Fibroblast of skin of abdomen (primary cell): ENCODE data around the gene HYI.

Experiments used
- DNase-seq: peaks from one replicate; pipeline ENCODE4 v3.0.0-alpha.2; 2013

HYI gene

DNA sequence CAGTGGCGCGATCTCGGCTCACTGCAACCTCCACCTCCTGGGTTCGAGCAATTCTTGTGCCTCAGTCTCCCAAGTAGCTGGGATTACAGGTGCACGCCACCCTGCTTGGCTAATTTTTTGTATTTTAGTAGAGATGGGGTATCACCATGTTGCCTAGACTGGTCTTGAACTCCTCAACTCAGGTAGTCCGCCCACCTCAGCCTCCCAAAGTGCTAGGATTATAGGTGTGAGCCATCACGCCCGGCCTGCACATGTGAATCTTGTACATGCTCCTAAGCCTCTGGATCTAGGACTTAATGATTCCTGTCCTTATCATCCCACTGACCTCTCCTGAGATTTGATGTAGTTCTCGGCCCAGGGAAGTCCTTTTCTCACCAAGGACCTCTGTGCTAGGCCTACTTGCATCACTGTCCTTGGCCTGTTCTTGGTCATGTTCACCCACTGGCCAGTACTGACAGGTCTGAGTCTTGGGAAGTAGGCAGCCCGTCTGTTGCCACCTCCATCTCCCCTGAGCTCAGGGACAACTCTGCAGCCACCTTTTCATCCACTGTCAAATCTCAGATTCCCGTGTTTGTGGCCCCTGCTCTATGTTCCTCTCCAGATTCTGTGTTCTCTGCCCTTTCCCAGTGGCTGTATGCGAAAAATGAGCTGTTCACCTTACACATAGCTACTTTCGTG is 9.4 kb downstream of the HYI start:
- DNase-seq, result no peak

DNA sequence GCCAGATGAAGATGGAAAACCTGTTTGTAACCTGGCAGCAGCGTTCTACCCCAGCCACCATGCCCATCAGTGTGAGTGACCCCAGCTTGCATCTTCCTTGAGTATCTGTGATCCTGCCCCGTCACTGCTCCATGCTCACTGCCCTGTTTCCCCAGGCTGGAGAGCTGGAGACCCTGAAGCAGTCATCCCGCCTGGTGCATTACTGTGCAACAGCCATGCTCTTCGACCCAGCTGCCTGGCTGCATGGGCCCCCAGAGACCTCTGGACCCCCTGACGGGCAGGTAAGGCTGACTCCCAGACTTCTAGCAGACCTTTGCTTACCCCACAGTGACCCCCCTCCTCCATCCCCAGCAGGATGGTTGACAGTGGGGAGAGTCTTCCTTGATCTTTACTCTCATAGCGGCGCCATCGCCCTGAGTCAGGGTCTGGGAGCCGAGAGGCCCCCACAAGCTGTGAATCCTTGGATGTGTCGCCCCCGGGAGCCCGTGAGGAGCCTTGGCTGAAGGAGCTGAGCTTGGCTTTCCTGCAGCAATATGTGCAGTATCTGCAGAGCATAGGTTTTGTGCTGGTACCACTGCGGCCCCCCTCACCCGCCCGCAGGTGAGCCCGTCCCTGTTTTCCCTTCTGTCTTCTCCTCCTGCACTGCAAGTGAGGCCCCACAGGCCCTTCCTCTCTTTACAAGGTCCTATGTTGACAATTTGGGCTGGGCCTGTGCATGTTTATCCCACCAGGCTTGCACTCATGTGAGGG is 10.4 kb downstream of the HYI start:
- no peak for DNase-seq

DNA sequence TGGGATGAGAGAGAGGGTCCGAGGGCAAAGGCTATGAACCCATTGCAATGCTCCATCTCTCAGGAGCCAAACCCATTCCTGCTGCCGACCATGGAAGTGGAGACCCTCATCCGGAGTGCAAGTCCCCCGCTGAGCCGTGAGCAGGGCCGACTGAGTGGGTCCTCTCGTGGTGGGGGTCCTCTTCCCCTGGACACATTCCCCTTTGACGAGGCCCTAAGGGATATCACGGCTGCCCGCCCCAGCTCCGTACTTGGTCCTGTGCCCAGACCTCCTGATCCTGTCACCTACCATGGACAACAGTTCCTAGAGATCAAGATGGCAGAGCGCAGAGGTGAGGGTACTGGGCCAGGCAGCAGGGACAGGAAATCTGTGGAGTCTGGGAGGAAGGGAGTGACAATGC is 11.0 kb downstream of the HYI start:
- DNase-seq, result no peak

DNA sequence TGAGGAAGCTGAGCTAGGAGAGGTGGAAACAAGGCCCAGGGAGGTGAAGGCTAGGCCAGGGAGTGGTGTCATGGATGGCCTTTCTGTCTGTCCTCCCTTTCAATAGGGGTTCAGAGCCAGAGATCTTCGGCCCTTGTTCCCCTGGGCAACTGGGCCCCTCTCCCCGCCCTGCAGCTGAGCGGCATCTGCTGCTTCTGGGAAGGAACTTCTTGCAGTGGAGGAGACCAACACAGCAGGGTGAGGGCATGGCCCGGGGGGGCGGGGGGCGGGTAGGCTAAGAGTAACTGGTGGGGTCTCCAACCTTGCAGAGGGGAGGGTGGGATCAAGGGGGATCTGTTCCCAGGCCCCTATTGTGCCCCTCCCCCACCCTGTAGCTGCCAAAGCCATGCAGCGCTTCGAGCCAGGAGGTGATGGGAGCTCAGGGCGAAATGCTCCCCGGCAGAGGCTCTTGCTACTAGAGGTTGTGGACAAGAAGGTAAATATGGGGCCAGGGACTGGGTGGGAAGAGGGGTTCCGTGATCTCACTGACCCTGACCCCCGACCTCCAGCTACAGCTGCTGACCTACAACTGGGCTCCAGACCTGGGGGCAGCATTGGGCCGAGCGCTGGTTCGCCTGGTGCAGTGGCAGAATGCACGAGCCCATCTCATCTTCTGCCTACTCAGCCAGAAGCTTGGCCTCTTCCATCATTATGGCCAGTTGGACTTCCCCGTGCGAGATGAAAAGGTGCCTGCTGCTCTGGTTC is 11.7 kb downstream of the HYI start:
- no peak for DNase-seq

DNA sequence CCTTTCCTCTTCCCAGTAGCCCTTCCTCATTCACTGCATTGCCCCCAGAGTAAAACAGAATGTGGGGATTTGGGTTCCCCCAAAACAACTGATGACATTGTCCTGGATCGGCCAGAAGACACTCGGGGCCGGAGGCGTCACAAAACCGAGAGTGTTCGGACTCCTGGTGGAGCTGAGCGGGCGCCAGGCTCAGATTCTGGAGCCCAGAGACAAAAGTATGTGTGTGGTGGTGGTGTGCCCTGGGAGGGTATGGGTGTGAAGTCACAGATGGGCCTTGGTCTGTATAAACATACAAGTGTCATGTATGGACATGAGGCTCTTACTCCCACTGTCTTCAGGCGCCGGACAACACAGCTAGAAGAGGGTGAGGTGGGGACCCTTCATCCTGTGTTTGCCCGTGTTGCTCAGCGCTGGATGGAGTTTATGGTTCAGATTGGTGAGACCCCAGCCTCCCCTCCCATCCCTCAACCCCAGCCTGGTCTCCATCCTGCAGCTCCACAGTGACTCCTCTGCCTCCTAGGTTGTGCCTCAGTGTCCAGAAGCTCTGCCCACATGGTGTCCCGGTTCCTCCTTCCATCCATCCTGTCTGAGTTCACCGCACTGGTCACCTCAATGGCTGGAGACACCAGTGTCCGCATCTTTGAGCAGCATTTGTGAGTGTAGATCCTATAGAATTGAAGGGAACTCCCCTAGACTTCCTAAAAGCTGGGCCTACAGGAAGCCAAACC is 12.4 kb downstream of the HYI start:
- no peak for DNase-seq

DNA sequence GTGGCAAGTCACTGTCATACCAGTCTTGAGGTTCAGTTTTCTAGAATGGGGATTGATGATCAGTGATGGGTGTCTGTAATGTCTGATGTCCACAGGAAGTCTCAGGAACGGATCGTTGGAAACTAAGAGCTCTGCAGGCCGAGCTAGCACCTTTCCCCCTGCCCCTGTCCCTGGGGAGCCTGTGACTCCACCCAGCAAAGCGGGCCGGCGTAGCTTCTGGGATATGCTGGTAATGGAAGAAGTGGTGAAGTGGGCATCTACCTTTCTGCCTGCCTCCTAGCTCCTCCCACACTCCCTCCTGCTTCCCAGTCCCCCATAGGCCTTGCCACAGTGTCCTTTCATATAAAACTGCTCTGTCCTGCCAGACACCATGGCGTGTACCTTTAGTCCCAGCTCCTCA is 13.4 kb downstream of the HYI start:
- DNase-seq, result no peak

DNA sequence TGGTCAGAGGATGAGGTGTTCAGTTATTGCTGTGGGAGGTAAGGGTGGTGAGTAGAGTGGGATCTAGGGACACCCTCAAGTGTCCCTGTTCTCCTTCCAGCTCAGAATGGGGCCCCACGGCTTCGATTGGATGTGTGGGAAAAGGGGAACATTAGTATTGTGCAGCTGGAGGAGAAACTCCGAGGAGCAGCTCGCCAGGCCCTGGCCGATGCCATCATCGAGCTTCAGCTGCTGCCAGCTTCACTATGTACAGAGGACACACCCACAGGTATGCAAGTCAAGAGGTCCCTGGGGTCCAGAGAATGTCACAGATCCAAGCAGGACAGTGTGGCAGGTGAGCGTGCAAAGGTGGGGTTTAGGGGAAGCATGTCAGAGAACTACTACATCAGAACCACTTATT is 13.9 kb downstream of the HYI start:
- DNase-seq, result no peak

DNA sequence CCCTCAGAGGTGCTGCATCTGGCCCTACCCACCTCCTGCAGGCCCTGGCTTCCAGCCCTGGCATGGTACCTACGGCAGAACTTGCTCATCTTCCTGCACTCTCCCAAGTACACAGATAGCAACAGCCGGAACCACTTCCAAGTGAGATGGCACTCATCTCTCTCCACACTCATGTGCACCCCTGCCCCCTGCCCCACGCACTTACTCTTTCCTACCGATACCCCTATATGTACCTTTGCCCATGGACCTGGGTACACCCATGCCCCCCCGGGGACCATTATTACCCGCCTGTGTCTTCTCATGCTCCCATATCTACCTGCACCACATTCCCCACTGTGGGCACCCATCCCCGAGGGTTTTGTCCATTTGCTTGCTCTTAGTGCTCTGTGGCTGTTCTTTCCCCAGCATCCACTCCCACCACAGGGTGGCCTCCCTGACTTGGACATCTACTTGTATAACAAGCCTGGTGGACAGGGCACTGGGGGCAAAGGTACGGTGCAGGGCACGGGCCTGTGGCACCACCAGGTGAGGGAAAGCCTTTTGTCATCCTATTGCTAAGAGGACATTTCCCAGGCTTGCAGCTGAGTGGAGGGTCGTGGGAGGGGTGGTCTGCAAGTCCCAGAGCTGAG is 14.7 kb downstream of the HYI start:
- DNase-seq, result no peak

DNA sequence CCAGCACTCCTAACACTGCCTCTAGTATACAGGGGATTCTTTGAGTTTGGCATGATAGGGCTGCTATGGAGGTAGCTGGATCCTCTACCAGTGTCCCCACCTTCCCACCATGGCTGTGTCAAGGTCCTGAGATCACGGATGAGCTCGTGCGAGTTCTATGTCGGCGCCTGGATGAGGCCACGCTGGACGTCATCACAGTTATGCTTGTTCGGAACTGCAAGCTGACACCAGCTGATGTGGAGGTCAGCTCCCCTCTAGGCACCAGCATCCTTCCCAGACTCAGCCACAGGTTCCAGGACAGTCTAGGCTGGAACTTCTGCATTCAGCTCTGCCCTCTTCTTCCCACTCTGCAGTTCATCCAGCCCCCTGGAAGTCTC is 15.2 kb downstream of the HYI start:
- DNase-seq, result no peak

DNA sequence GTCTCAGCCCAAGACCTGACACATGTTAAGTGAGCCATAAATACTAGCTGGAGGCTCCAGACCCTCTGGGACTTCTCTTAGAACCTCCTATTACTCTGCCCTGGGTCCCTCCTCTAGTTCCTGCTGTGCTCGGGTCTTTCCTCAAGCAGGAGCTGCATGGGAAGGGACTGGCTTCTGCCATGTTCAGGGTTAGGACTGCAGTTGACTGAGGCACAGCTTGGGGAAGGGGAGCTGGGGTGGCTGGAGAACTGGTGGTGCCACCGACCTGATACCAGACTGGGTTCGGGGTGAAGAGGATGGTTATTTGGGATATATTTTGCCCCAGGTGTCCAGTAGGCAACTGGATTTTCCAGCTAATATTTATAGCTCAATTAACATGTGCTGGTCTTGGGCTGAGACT is 15.7 kb downstream of the HYI start:
- DNase-seq, result no peak

DNA sequence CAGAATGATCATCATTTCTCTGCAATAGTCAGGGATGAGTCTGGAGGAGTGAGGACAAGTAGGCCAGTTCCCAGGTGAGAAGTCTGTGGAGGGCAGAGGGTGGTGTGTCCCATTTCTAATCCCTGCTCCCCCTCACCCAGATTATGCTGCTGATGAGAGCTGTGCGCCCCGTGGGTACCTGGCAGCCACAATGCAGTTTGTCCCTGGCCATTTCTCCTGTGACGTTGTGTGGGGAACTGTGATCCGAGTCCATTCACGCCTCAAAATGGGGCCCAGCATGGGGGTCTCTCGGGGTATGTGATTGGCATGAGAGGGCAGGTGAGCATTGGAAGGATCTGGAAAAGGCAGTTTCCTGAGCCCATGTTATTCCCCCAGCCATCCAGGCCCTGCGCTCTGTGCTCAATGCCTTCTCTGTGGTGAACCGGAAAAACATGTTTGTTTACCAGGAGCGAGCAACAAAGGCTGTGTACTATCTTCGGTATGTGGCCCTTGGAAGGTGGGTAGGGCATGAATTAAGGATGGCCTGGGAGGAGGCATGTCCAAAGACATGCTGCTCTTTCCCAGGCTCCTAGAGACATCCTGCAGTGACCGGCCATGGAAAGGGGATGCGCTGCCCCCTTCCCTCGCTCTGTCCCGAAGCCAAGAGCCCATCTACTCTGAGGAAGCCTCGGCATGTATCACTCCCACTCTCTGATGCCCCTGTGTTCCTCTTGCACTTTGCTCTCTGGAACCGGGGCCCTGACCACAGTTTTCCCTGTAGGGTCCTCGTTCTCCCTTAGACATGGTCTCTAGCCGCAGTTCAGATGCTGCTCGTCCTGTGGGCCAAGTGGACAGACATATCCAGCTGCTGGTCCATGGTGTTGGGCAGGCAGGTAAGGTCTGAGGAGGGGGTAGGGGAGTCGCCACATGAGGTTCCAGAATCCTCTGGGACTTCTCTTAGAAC is 16.4 kb downstream of the HYI start:
- DNase-seq, result no peak

DNA sequence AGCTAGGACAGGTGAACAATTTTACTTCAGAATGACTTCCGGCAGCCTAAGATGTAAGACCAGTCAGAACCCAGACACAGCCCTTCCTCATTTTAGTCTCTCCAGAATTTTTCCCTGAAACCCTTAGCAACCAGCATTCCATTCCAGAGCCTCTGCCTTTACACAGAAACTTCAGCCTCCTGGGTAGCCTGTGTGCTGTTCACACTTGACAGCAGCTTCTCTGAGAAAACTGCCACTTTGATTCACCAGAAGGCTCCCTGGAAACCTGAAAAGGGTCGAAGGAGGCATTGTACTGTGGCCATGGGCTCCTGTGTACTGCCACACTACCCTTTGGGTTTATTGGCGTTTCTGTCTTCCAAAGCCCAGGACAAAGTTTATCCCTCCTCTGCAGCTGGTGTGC is 17.4 kb downstream of the HYI start:
- no peak for DNase-seq

DNA sequence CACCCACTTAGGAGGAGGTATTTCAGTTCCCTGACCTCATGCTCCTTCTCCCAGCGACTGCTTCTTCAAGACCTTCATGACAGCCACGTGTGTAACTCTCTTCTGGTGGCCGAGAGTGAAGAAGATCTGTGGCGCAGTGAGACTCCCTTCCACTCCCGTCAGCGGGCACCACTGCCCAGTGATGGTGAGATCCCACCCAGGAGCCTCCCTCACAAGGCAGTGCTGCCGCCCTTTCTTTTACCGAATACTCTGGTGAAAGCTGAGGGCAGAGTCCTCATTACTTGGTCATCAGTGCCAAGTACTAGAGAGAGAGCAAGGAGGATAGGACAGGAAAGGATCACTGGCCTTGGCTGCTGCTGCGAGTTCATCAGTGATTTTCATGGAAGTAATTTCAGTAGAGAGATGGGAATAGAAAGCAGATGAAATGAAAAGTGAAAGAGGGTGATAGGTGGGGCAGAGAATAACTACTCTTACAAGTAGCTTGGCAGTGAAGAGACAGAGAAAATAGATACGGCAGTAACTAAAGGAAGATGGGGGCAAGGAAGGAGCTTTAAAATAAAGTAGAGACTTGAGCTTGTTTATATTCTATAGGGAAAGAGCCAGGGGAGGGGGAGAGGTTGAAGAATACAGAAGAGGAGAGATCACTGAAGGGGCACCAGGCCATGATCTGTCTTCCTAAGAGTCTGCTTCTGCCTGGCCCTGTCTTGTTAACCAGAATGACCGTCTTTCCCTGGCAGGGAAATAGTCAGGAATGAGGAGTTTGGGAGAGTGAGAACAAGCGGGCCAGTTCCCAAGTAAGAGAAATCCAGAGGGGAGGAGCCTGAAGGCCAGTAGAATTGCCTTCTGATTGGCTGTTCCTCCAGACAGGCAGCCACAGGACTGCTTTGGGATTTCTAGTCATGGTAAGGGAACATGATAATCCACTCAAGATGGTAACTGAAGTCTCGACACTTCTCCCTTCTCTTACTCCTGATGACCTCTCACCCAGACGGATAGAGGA is 18.3 kb downstream of the HYI start:
- DNase-seq, result peak; percentile 42

DNA sequence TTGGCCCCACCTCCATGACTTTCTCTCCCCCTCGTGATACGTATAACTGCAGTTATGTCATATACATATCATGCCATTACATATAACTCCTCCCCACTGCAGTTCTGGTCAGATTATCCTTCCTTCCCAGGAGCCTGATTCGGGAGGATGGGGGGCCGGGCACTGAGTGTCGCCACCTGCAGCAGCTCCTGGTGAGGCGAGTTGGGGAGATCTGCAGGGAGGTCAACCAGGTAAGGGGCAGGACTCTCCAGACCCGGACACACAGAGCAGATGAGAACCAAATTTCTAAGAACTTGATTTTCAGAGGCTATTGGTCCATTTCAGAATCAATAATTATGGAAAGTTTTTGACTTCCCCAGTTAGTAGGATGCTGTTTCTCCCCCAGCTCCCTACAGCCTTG is 19.5 kb downstream of the HYI start:
- no peak for DNase-seq

DNA sequence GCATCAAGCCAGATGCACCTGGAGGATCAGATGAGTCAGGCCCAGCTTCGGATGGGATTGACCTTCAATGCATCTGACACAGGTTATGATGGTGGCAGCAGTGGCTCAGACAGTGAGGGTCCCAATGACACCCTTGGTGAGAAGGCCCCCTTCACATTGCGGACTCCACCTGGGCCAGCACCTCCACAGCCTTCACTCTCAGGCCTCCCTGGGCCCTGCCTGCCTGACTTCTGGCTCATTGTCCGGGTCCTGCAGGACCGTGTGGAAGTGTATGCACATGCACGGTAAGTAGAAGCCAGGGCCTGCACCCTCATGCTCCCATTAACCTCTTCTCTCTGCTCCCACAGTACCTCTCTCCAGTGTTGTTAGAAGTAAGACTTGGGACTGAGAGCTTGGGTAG is 20.8 kb downstream of the HYI start:
- no peak for DNase-seq

DNA sequence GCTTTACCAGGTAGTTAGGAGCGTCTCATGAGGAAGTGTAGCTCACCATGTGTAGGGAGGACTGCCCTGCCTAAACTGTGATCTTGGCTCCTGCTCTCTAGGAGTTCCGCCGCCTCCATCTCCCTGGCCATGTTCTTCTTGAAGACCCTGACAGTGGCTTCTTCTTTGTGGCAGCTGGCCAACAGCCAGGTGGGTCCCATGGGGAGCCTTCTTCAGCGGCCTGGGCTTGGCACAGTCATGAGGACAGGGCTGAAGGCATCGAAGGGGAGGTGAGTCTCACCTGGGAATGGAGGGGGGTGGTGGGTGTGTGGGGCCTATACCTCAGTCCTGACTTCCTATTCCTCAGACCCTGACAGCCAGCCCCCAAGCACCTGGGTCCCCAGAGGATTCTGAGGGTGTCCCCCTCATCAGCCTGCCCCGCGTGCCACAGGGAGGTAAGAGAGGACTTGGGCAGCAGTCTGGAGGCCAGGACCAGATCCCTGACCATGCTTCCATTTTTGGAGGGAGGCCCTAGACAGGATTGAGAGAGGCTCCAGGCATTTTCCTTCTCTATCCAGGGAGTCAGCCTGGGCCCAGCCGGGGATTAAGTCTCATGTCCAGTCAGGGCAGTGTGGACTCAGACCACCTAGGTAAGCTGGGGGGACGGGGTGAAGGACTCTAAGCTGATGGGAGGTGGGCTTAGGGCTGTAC is 21.4 kb downstream of the HYI start:
- DNase-seq, result no peak

DNA sequence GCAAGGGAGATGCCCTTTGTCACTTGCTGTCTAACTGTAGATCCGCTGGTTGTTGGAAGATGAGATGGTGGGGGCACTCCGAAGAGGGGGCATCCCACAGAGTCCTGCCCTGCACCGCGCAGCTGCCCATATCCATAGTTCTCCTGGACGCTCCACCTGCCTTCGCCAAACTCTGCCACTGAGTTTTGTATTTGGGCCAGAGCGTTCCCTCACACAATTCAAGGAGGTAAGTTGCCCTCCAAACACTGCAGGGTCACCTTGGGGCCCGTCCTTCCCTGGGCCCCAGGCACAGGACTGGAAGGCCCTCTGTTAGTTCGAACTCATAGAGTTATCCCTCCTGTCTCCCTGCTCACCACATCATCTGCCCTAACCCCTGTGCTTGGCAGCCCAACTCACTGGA is 22.1 kb downstream of the HYI start:
- DNase-seq, result no peak

DNA sequence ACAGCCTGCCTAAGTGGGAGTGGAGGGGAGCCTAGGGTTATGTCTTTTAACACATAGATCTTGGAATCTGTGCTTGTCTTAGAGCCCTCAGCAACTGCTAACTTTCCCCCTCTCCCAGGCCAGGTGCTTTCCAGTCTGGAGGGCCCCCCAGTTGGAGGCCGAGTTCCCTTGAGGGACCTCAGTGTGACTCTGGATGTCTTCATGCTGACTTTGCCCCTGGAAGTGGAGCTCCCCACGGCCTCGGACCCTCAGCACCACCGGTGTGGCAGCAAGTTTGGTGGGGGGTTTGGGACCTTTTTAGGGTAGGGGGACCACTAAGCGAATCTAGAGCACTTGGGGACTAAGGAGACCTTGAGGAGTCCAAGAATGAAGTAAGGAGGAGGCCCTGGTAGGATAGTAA is 22.9 kb downstream of the HYI start:
- DNase-seq, result no peak

DNA sequence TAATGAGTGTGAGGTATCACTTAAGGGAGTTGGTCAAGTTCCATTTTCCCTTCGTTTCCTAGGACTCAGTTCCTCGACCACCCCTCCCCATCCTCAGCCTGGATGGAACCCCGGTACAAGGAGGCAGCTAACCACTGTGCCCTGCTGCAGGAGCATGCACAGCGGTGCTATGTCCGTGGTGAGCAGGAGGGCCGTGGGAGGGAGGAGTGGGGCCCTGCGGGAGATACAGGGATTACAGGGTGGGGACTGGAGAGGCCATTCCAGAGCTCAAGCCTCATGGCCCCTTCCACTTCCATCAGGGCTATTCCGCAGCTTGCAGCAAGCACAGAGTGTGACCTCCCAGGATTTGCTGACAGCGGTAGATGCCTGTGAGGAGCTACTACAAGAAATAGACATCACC is 25.8 kb downstream of the HYI start:
- no peak for DNase-seq

DNA sequence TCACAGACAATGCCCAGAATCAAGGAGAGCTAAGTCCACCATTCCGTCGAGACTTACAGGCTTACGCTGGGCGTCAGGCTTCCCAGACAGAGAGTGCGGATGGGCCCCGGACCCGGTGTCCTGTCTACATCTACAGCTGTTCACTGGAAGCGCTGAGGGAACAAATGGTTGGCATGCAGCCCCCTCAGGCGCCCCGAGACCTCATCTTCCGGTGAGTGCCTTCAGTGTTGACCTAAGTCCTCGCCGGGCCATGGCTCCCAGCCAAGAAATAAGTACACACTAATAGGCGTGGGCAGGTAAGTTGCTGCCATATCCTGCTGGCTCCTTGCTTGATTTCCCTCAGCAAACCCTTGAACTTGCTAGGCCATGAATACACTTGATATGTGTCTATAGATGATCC is 26.2 kb downstream of the HYI start:
- no peak for DNase-seq
